Esophagus squamous epithelium (tissue), 5 donors: ENCODE measurements around the gene AK9. TPM values are rescaled to one million over a fixed set of nuclear protein-coding genes. Genes with fewer than 3 reads are reported as not detected.

Experiments
- DNase-seq: peaks from one replicate; lab custom pipeline; 2025; lab: John Stamatoyannopoulos, UW
- H3K27ac ChIP-seq, 4 donors: fragments of 200-600 bp; sonication (generic); one replicate each; pipeline ENCODE4 v1.5.1; 2016 to 2019; ENCODE audit warnings: mild to moderate bottlenecking in 1 of 4
- H3K27me3 ChIP-seq, 4 donors: fragments of 200-600 bp; sonication (generic); 1 replicate in 3 of 4; 2 replicates in 1 of 4; pipeline versions ENCODE4 v1.5.1 to v1.6.0; 2017 to 2021; ENCODE audit warnings: antibody characterized with exemption in 1 of 4
- H3K36me3 ChIP-seq, 3 donors: fragments of 200-600 bp; sonication (generic); one replicate each; pipeline ENCODE4 v1.5.1; 2016 to 2019
- H3K4me1 ChIP-seq, 3 donors: fragments of 200-600 bp; sonication (generic); one replicate each; pipeline ENCODE4 v1.5.1; 2017 to 2019
- H3K4me3 ChIP-seq, 4 donors: fragments of 200-600 bp; sonication (generic); 1 replicate in 3 of 4; 2 replicates in 1 of 4; pipeline ENCODE4 v1.5.1; 2016 to 2019; ENCODE audit warnings: mild to moderate bottlenecking in 2 of 4, moderate library complexity in 1 of 4
- H3K9me3 ChIP-seq, 3 donors: fragments of 200-600 bp; sonication (generic); one replicate each; pipeline ENCODE4 v1.5.1; 2016 to 2019
- CTCF ChIP-seq, 6 experiments: fragments of 450-650 bp in 4 of 6; fragments of 200-600 bp in 2 of 6; sonication (generic) in 2 of 6; IDR thresholded peaks; one replicate each; pipeline ENCODE4 v1.5.1; 2016 to 2019; ENCODE audit warnings: antibody characterized with exemption in 6 of 6, mild to moderate bottlenecking in 4 of 6, moderate library complexity in 4 of 6
- POLR2A ChIP-seq, 4 donors: fragments of 450-650 bp; IDR thresholded peaks; one replicate each; pipeline ENCODE4 v1.6.1; 2017; ENCODE audit warnings: antibody characterized with exemption in 4 of 4, mild to moderate bottlenecking in 4 of 4, moderate library complexity in 3 of 4
- WGBS, 2 donors: methylation state at CpG; one replicate each; pipeline ENCODE4 v1.1.5; 2018; 5-methylcytosine and 5-hydroxymethylcytosine counted together
- intact Hi-C: fragments of 100-400 bp; cut with DNase I; formaldehyde crosslinking; loops from one replicate; pipeline ENCODE4 v1.15.0; 2022
- total RNA-seq, 4 donors: library from RNA; depleted of rRNA; stranded (reverse); fragments of >200 nt; gene quantifications; one replicate each; pipeline ENCODE4 v1.1.0, GENCODE V29; 2016
- donor health status: DM: yes; HTN: yes; CAD: no.

Gene AK9
- total RNA-seq, 4 donors from 2014 or later = 2.8 to 9.0 (median 3.2) TPM

- no peak for DNase-seq
- 63% methylated on average over 4 of the region's 7 CpGs; no CpG with 5 or more reads in 1 of the 2 donors for WGBS, 2 donors
Measured at GRCh38 chr6:109451376-109451775, 239.6 kb downstream of the AK9 start.

GRCh38 chr6:109450801-109451200, 240.2 kb downstream of the AK9 start:
- Histone ChIP-seq H3K9me3 (no peaks in the 10 kb centered on the region), H3K27ac (no peak overlapping the region), H3K4me1 (peaks cover 16 to 43% (median 18%) of the 10 kb centered on the region in 3 donors), H3K4me3 (no peak overlapping the region), H3K36me3 (peaks cover 0 to 24% (median 0%) of the 10 kb centered on the region in 3 donors), H3K27me3 (no peaks in the 10 kb centered on the region)
- 53 to 73% methylated on average over 3 of the region's 3 CpGs for WGBS, 2 donors
- intact Hi-C loops = no loop called here
- DNase-seq = no peak
- TF ChIP-seq POLR2A (IDR thresholded peaks at IDR 0.05) = no peak
- TF ChIP-seq CTCF (IDR thresholded peaks at IDR 0.05) = no peak

More at GRCh38 chr6:109451376-109451775, 239.6 kb downstream of the AK9 start:
- Histone ChIP-seq H3K27ac (no peak overlapping the region), H3K4me3 (no peak overlapping the region), H3K4me1 (peaks cover 20 to 49% (median 24%) of the 10 kb centered on the region in 3 donors), H3K36me3 (peaks cover 0 to 18% (median 0%) of the 10 kb centered on the region in 3 donors), H3K9me3 (no peaks in the 10 kb centered on the region), H3K27me3 (no peaks in the 10 kb centered on the region)
- intact Hi-C loops = no loop called here
- TF ChIP-seq CTCF (IDR thresholded peaks at IDR 0.05) = no peak
- no peak for TF ChIP-seq POLR2A (IDR thresholded peaks at IDR 0.05)

- WGBS, 2 donors = 47 to 49% methylated on average over 2 to 4 of the region's 16 CpGs
- no peaks in the 10 kb centered on the region for H3K9me3 ChIP-seq
- H3K4me3 ChIP-seq = no peak overlapping the region
- TF ChIP-seq POLR2A (IDR thresholded peaks at IDR 0.05) = no peak
- TF ChIP-seq CTCF (IDR thresholded peaks at IDR 0.05) = no peak
- no peak overlapping the region for H3K27ac ChIP-seq
- no peaks in the 10 kb centered on the region for H3K27me3 ChIP-seq
- no peak for DNase-seq
- peaks cover 0 to 31% (median 4%) of the 10 kb centered on the region in 3 donors for H3K36me3 ChIP-seq
- intact Hi-C loops = no loop called here
- peaks cover 11 to 35% (median 15%) of the 10 kb centered on the region in 3 donors for H3K4me1 ChIP-seq
Measured at GRCh38 chr6:109449795-109450673, 241.0 kb downstream of the AK9 start.

- intact Hi-C loops = no loop called here
- Histone ChIP-seq H3K36me3 (peaks cover 0 to 40% (median 8%) of the 10 kb centered on the region in 3 donors), H3K27ac (no peak overlapping the region), H3K4me3 (no peak overlapping the region), H3K27me3 (no peaks in the 10 kb centered on the region), H3K4me1 (peaks cover 3 to 33% (median 8%) of the 10 kb centered on the region in 3 donors), H3K9me3 (no peaks in the 10 kb centered on the region)
- DNase-seq = no peak
- 76 to 79% methylated on average over 7 of the region's 19 CpGs for WGBS, 2 donors
- TF ChIP-seq POLR2A (IDR thresholded peaks at IDR 0.05) = no peak
- no peak for TF ChIP-seq CTCF (IDR thresholded peaks at IDR 0.05)
Measured at GRCh38 chr6:109449064-109449794, 241.8 kb downstream of the AK9 start.
